ENCODE data around the gene DCP1B.

Gene DCP1B

GRCh38 chr12:2017546-2018337 lies 13.5 kb upstream of the DCP1B start:
- no peak for DNase-seq

GRCh38 chr12:2016862-2017545 lies 12.7 kb upstream of the DCP1B start:
- DNase-seq: no peak

DNA sequence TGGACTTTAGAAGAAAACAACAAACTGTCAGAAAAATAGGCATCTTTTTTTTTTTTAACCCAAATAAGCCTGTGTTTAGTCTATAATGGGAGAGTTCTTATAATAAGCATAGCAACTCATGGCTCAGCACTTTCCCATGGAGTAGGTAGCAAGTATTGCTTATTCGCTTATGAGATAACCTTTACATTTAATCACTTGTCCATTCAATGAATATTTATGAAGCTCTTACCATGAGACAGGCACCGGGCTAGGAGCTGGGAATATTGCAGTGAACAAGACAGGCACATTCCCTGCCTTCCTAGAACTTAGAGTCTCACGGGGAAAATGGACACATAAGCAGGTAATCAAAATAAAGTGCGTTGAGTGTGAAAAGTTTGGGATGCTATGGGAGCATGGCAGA lies 10.0 kb upstream of the DCP1B start:
- no peak for DNase-seq

GRCh38 chr12:2013527-2014223 lies 9.4 kb upstream of the DCP1B start:
- DNase-seq: no peak

GRCh38 chr12:2013086-2013485 lies 8.8 kb upstream of the DCP1B start:
- DNase-seq: no peak

- DNase-seq: no peak
Observed at GRCh38 chr12:2011643-2012607, 7.7 kb upstream of the DCP1B start.

DNA sequence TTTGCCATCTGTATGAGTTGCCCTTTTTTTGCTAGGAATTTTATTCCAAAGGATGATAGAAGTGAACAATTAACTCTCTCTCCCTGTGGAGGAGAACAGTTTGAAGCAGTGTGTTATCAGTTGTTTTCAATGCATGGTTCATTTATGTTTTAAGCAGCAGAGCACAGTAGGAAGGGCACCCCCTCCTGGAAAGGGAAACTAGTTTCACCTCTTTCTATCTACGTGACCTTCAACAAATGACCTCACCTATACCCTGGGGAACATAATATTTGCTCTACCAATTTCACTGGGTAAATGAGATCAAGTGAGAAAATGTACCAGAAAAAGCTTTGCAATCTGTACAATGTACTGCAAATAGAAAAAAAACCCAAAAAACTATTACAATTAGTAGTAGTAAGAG lies 5.4 kb upstream of the DCP1B start:
- no peak for DNase-seq

DNA sequence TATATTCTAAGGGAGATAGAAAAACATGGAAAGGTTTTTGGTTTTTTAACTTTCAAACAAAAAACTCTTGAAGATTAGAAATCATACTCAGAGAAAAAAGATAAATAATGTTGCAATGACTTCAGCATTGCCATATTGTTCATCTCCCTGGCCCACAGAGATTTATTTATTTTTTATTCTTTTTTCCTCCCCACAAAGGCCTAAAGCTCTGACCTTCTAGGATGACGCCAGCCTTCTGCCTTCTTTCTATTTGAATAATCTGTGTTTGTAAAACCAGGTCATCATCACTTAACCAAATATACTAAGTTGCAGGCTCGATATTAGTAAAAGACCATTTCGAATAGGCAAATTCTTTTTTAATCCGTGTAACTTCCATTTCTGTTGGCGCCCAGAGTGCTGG lies 4.4 kb upstream of the DCP1B start:
- no peak for DNase-seq

DNA sequence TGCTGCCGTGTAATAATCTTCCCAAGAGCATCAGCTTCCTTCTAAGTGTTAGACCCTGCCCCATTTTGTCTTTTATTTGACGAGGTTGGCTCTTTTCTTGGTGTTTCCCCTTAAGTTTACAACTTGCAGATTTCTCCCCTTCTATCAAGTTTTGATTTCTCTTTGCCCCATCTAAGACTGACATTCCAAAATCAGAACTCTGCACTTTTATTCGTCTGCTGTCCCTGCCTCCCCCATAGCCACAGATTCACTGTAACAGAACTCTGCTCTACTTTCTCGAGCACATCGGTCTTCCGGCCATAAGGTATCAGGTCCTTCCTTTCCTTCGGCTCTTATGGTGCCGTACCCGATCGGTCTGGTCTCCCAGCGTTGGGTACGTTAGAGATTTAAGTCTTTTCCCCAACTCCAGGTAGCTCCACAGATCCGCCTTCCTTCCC lies 563 bp downstream of the DCP1B start:
- DNase-seq: peak; percentile 45

GRCh38 chr12:1995205-1995896 lies 8.9 kb downstream of the DCP1B start:
- DNase-seq: no peak

DNA sequence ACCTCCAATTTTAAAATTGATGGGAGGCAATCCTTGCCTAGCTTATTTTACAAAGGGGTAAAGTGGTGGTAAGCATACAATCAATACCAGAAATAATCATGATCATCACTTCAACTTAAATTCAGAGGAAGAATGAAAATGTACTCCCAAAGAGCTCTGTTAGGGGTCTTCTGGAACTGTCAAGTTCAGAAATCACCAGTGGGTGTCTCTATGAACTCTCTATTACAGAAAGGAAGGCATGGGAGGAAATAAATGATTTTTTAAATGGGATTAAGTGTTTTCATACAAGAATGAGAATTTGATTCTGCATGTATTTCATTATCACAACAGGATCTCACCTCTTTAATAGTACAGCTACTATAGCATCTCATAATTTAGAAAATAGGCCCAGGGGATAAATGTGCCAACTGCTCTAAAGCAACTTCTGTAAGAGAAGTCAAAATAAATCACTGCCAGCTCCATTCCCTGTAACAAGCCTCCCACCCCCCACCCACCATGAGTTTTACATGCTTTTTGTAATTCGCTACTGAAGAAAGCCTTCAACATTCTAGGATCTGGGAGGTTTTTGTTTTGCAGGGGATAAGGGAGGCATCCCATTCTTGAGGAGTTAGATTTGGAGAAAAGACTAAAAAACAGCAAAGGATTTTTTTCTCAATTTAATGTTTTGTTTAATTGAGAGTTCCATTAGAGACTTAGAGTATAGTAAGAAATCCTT lies 9.7 kb downstream of the DCP1B start:
- DNase-seq: no peak

DNA sequence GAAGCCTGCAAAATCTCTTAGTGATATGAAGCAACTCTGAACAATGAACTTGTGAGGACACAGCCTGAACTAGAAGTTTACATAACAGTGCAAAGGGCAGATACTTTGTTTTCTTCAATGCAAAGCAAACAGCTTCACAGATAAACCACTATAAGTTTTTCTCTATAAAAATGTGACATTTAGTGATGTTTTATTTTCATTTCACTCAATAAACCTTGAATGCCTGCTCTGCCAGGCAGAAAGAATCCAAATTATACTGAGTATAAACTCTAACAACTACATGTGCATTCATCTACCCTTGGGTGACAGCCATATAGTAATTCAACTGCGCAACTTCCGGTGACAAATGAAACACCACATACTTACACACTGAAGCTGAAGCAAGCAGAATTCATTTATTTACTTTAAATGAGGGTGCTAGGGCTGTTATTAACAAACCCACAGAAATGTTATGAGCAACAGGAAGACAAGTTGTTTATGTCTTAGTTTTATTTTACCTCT lies 10.3 kb downstream of the DCP1B start:
- no peak for DNase-seq

GRCh38 chr12:1993341-1993740 lies 10.9 kb downstream of the DCP1B start:
- DNase-seq: no peak

GRCh38 chr12:1992732-1993131 lies 11.5 kb downstream of the DCP1B start:
- no peak for DNase-seq

GRCh38 chr12:1989111-1989510 lies 15.1 kb downstream of the DCP1B start:
- DNase-seq: no peak

DNA sequence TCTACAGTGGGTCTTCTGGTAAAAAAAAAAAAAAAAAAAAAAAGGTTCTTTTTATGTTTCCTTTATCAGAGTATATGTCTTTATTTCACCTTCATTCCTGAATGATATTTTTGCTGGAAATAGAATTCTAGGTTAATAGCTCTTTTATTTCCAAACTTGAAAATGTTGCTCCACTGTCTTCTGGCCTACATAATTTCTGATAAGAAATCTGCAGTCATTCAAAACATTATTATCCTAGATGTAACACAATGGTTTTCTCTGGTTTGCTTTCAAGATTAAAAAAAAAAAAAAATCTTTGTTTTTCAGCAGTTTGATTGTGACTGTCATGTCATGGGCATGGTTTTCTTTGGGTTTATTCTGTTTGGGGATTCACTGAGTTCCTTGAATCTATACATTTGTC lies 19.5 kb downstream of the DCP1B start:
- DNase-seq: no peak

DNA sequence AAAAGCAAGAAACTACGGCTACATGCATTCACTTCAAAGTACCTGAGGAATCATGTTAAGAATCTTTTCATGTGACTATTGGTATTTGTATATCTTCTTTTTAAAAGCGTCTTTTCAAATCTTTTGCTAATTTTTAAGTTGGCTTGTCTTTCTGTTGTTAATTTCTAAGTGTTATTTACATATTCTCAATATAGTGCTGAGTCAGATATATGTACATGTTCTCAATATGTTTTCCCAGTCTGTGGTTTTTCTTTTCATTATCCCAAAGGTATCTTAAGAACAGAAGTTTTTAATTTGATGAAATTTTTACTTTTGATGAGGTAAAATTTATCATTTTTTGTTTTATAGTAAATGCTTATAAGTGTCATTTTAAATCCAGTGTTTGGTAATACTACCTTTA lies 24.0 kb downstream of the DCP1B start:
- DNase-seq: no peak

- DNase-seq: no peak
Observed at GRCh38 chr12:1978078-1978862, 26.0 kb downstream of the DCP1B start.

GRCh38 chr12:1977588-1977987 lies 26.7 kb downstream of the DCP1B start:
- no peak for DNase-seq

DNA sequence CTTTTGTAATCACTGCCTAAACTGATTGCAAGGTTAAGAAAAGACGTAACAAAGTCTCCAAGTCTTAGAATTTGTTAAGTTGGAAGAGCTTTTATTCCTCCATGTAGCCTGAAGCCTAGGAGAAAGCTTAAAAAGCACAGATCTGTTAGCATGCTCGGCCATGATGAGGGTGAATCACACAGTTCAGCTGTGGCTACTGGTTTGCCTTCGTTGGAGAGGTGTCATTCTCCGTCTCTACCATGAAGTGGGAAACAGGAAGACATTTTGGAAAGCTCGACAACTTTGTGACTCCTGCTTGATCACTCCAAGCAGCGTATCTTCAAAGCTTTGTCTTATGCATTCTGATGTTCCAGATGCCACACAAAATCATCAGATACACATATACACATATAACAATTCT lies 27.1 kb downstream of the DCP1B start:
- no peak for DNase-seq

Data from NCI-H1417 treated with DMSO at 0.1 percent for 48 hours (cell line).